Right lobe of liver (tissue), 6 donors: Measurements from ENCODE around the gene UROS. TPM values are rescaled to one million over a fixed set of nuclear protein-coding genes. Genes with fewer than 3 reads are reported as not detected.

ENCODE experiments used
- ATAC-seq, 4 donors: fragments of 200-7000 bp; cut with Tn5 transposase; one replicate each; pipeline ENCODE4 v1.9.1; 2020; ENCODE audit warnings: mild to moderate bottlenecking in 4 of 4, moderate library complexity in 4 of 4
- DNase-seq, 3 donors: peaks; one replicate each; pipeline ENCODE4 v3.0.0-alpha.2; 2020
- H3K27ac ChIP-seq, 3 donors: fragments of 200-600 bp; one replicate each; pipeline ENCODE4 v1.8.0; 2022
- H3K27me3 ChIP-seq, 2 donors: fragments of 200-600 bp; one replicate each; pipeline ENCODE4 v1.8.0; 2022
- H3K36me3 ChIP-seq, 4 donors: fragments of 200-600 bp; sonication (generic) in 1 of 4; one replicate each; pipeline versions ENCODE4 v1.5.1 to v1.8.0; 2017 to 2022; ENCODE audit warnings: control low read depth in 1 of 4
- H3K4me1 ChIP-seq, 4 donors: fragments of 200-600 bp; sonication (generic) in 1 of 4; one replicate each; pipeline versions ENCODE4 v1.5.1 to v1.8.0; 2017 to 2022; ENCODE audit warnings: control low read depth in 1 of 4
- H3K4me3 ChIP-seq, 3 donors: fragments of 200-600 bp; one replicate each; pipeline ENCODE4 v1.8.0; 2022
- H3K9me3 ChIP-seq, 4 donors: fragments of 200-600 bp; sonication (generic) in 1 of 4; one replicate each; pipeline versions ENCODE4 v1.5.1 to v1.8.0; 2017 to 2022; ENCODE audit warnings: control low read depth in 1 of 4
- POLR2A ChIP-seq: fragments of 450-650 bp; IDR thresholded peaks from one replicate; pipeline ENCODE4 v1.6.1; 2017; ENCODE audit warnings: antibody characterized with exemption, mild to moderate bottlenecking
- WGBS: methylation state at CpG from one replicate; pipeline ENCODE4 v1.1.6; 2018; ENCODE audit warnings: low coverage, low lambda C conversion rate; ENCODE audit not compliant: insufficient coverage; ENCODE audit errors: missing lambda C conversion rate; 5-methylcytosine and 5-hydroxymethylcytosine counted together
- intact Hi-C, 2 donors: fragments of 100-400 bp; cut with DNase I; formaldehyde crosslinking; loops; one replicate each; pipeline versions ENCODE4 v1.11.2 to v1.14.1; 2022
- total RNA-seq, 6 experiments: library from RNA; depleted of rRNA in 2 of 6; stranded (reverse); fragments of >200 nt in 2 of 6; fragmentation: NEBNext Ultra II Directional in 3 of 6; extraction: Animal tissue kit (Norgen Biotek cat#: 25700) in 3 of 6; gene quantifications; one replicate each; pipeline versions ENCODE4 v1.1.0 to v1.2.4, GENCODE V29; 2016 to 2023
- TF ChIP-seq, protein P1 (sequence below), 4 donors: fragments of 200-600 bp in 3 of 4; fragments of 450-650 bp in 1 of 4; IDR thresholded peaks; one replicate each; pipeline versions ENCODE4 v1.5.1 to v1.8.0; 2016 to 2022; ENCODE audit warnings: antibody characterized with exemption in 4 of 4, mild to moderate bottlenecking in 2 of 4
- donor health status: DM: no; HTN: yes; CAD: no.
- donor health status: DM: no; HTN: no; CAD: no.
- donor health status: DM: no; HTN: no; CAD: no.
- donor health status: DM: no; HTN: yes; CAD: no.
- donor health status: DM: no; HTN: yes; CAD: no.

UROS gene
- total RNA-seq, 6 experiments from 2014 or later: 23.5 to 52.5 (median 28.3) TPM

- no CpG with 5 or more reads among the region's 5 CpGs for WGBS
- H3K4me3 ChIP-seq: no peak overlapping the region
- no peak for ATAC-seq
- H3K36me3 ChIP-seq: peaks cover 0 to 15% (median 5%) of the 10 kb centered on the region in 4 donors
- H3K27me3 ChIP-seq: no peaks in the 10 kb centered on the region
- DNase-seq: no peak
- H3K4me1 ChIP-seq: no peaks in the 10 kb centered on the region
- H3K9me3 ChIP-seq: no peaks in the 10 kb centered on the region
- intact Hi-C loops: no loop called here
- TF ChIP-seq POLR2A: no peak
- TF ChIP-seq, protein P1, sequence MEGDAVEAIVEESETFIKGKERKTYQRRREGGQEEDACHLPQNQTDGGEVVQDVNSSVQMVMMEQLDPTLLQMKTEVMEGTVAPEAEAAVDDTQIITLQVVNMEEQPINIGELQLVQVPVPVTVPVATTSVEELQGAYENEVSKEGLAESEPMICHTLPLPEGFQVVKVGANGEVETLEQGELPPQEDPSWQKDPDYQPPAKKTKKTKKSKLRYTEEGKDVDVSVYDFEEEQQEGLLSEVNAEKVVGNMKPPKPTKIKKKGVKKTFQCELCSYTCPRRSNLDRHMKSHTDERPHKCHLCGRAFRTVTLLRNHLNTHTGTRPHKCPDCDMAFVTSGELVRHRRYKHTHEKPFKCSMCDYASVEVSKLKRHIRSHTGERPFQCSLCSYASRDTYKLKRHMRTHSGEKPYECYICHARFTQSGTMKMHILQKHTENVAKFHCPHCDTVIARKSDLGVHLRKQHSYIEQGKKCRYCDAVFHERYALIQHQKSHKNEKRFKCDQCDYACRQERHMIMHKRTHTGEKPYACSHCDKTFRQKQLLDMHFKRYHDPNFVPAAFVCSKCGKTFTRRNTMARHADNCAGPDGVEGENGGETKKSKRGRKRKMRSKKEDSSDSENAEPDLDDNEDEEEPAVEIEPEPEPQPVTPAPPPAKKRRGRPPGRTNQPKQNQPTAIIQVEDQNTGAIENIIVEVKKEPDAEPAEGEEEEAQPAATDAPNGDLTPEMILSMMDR (IDR thresholded peaks at IDR 0.05): no peak
- H3K27ac ChIP-seq: no peak overlapping the region
Observed at GRCh38 chr10:125802131-125802530, 20.9 kb downstream of the UROS start.

GRCh38 chr10:125801574-125801973 is 21.5 kb downstream of the UROS start:
- DNase-seq (no peak), ATAC-seq (no peak)
- Histone ChIP-seq H3K4me1 (no peaks in the 10 kb centered on the region), H3K27ac (no peak overlapping the region), H3K36me3 (peaks cover 0 to 9% (median 3%) of the 10 kb centered on the region in 4 donors), H3K9me3 (no peaks in the 10 kb centered on the region), H3K4me3 (no peak overlapping the region), H3K27me3 (no peaks in the 10 kb centered on the region)
- WGBS: 88% methylated on average over 1 of the region's 1 CpG
- intact Hi-C loops: no loop called here
- no peak for TF ChIP-seq POLR2A
- TF ChIP-seq, protein P1 (IDR thresholded peaks at IDR 0.05): no peak

DNA sequence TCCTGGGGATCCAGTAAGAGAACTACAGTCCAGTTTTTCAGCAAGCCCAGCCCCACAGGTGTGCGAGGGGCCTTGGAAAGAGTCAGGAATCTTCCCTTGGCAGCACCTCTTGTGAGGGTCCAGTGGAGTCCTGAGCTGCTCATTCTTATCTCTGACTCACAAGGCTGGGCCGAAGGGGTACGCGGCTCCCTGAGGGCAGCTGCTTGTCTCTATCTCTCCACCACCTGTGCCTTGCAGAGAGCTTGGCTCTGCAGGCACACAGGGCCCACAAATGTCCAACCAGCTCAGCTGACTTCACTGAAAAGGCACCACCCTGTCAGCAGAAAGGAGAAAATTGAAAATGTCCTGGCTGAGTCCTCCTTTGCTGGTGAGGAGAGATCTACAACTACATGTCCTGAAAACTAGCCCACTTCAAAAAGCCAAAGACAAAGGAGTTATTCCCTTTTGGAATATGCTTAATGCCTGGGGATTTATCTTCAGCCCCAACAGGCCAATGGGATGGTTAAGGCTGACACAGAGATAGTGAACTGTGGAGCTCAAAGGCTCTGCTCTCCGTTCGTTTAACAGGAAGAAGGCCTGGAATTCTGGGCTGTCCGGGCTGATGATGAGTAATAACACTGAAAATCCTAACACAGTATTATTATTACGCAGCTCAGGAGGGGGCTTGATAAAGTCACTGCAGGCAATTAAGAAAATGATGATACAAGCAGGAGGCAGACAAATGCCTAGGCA is 23.4 kb downstream of the UROS start:
- Histone ChIP-seq H3K9me3 (no peaks in the 10 kb centered on the region), H3K36me3 (peaks cover 0 to 2% (median under 1%) of the 10 kb centered on the region in 4 donors), H3K4me3 (no peak overlapping the region), H3K27ac (no peak overlapping the region), H3K4me1 (no peaks in the 10 kb centered on the region), H3K27me3 (no peaks in the 10 kb centered on the region)
- TF ChIP-seq, protein P1 (IDR thresholded peaks at IDR 0.05): no peak
- TF ChIP-seq POLR2A: no peak
- 100% methylated on average over 7 of the region's 8 CpGs for WGBS
- ATAC-seq: no peak
- intact Hi-C loops: no loop called here
- no peak for DNase-seq

DNA sequence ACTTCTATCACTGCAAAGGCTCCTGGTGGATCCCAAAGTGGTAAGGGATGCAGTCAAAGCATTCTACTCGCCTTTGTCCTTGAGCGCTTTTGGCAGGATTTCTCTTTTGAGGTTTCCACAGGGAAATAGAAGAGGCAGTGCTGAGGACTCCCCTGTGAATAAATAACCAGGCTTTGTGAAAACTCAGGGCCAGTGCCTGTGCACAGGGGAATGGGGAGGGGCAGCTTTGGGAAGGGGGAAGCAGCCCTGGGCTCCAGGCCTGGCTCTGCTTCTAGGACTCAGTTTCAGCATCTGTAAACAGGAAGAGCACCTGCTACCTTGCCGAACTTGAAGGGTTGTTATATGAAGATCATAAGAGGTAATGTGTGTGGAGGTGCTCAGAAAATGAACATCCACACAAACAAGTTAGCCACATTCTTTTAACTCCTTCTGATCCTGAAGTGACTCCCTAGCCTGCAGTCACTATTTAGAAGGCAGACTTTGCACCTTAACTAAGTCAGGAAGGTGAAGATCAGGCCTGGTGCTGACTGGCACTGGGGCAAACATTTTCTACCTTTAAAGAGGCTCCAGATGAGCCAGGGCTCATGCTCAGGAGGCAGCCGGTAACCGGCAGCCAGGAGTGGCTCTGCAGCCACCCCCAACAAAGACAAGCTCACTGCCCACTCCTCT is 24.9 kb downstream of the UROS start:
- 79% methylated on average over 4 of the region's 5 CpGs for WGBS
- DNase-seq (no peak), ATAC-seq (peak in 1 of 4 donors; percentile 23)
- intact Hi-C loops: no loop called here
- peaks cover 0 to 9% (median 0%) of the 10 kb centered on the region in 4 donors for H3K36me3 ChIP-seq
- no peak overlapping the region for H3K4me3 ChIP-seq
- no peak overlapping the region for H3K27ac ChIP-seq
- H3K4me1 ChIP-seq: no peaks in the 10 kb centered on the region
- H3K27me3 ChIP-seq: no peaks in the 10 kb centered on the region
- H3K9me3 ChIP-seq: no peaks in the 10 kb centered on the region
- no peak for TF ChIP-seq POLR2A
- TF ChIP-seq, protein P1 (IDR thresholded peaks at IDR 0.05): no peak
